Body of pancreas (tissue), 4 donors: Measurements from ENCODE around the gene AFF3.

ENCODE experiments used
- POLR2A ChIP-seq, 3 donors: fragments of 450-650 bp; IDR thresholded peaks; one replicate each; pipeline ENCODE4 v1.6.1; 2016; ENCODE audit warnings: antibody characterized with exemption in 3 of 3, mild to moderate bottlenecking in 2 of 3
- TF ChIP-seq, protein P1 (sequence below), 7 experiments: fragments of 450-650 bp in 4 of 7; fragments of 200-600 bp in 3 of 7; sonication (generic) in 3 of 7; IDR thresholded peaks; one replicate each; pipeline ENCODE4 v1.5.1; 2016 to 2019; ENCODE audit warnings: antibody characterized with exemption in 7 of 7

DNA sequence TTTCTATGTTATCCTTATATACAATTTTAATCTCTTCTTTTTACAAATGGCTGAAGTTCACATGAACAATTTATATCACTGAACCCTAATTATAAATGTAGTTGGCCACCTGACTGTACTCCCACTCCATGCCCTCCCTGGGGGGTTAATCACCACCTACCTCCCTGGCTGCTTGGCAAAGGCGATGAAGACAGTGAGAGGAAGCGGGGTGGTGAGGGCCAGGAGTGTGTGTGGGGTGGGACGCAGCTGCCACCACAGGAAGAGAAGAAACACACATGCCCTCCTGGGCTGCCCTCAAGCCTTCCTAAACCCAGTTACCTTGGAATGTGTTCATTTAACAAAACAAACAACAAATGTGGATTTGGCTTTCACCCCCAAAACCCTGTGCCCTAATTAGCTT, 565.6 kb downstream of the AFF3 start:
- TF ChIP-seq, protein P1, sequence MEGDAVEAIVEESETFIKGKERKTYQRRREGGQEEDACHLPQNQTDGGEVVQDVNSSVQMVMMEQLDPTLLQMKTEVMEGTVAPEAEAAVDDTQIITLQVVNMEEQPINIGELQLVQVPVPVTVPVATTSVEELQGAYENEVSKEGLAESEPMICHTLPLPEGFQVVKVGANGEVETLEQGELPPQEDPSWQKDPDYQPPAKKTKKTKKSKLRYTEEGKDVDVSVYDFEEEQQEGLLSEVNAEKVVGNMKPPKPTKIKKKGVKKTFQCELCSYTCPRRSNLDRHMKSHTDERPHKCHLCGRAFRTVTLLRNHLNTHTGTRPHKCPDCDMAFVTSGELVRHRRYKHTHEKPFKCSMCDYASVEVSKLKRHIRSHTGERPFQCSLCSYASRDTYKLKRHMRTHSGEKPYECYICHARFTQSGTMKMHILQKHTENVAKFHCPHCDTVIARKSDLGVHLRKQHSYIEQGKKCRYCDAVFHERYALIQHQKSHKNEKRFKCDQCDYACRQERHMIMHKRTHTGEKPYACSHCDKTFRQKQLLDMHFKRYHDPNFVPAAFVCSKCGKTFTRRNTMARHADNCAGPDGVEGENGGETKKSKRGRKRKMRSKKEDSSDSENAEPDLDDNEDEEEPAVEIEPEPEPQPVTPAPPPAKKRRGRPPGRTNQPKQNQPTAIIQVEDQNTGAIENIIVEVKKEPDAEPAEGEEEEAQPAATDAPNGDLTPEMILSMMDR (IDR thresholded peaks at IDR 0.05) = no peak
- no peak for TF ChIP-seq POLR2A (IDR thresholded peaks at IDR 0.05)
